ENCODE data around the gene MAP3K12.

GRCh38 chr12:53530920-53531319 is 31.7 kb upstream of the MAP3K12 start:
- TF ChIP-seq CTCF (conservative IDR thresholded peaks at IDR 0.05 in 1 of 2, IDR thresholded peaks at IDR 0.05 in 1 of 2; ENCODE audit: low read depth in 1 of 2, low read length in 2 of 2) (no peak), EZH2 (IDR thresholded peaks at IDR 0.05; ENCODE audit: low read length, missing control alignments) (no peak)

Measured in fibroblast of lung (primary cell).